Lower leg skin (tissue), 4 donors: ENCODE results near the gene ZBED4. TPM values are rescaled to one million over a fixed set of nuclear protein-coding genes. Genes with fewer than 3 reads are reported as not detected.

Experiments used
- DNase-seq, 2 donors: peaks; one replicate each; pipeline ENCODE4 v3.0.0-alpha.2; 2019; ENCODE audit warnings: low spot score in 2 of 2
- H3K4me3 ChIP-seq: fragments of 200-600 bp; sonication (generic); 2 replicates; pipeline ENCODE4 v1.5.1; 2017; ENCODE audit warnings: mild to moderate bottlenecking, low read depth; ENCODE audit not compliant: poor library complexity, severe bottlenecking
- CTCF ChIP-seq, 3 donors: fragments of 450-650 bp; IDR thresholded peaks; one replicate each; pipeline ENCODE4 v1.5.1; 2016; ENCODE audit warnings: antibody characterized with exemption in 3 of 3, mild to moderate bottlenecking in 3 of 3, moderate library complexity in 2 of 3
- POLR2A ChIP-seq, 2 donors: fragments of 450-650 bp; IDR thresholded peaks; one replicate each; pipeline ENCODE4 v1.6.1; 2016 to 2017; ENCODE audit warnings: antibody characterized with exemption in 2 of 2, mild to moderate bottlenecking in 1 of 2, moderate library complexity in 1 of 2
- WGBS, 2 donors: methylation state at CpG; one replicate each; pipeline ENCODE4 v1.1.5; 2018; 5-methylcytosine and 5-hydroxymethylcytosine counted together
- intact Hi-C: fragments of 100-400 bp; cut with DNase I; formaldehyde crosslinking; loops from one replicate; pipeline ENCODE4 v1.15.0; 2023; ENCODE audit warnings: low total_unique reads
- total RNA-seq, 4 donors: library from RNA; depleted of rRNA; stranded (reverse); fragments of >200 nt; gene quantifications; one replicate each; pipeline ENCODE4 v1.1.0, GENCODE V29; 2016

Gene ZBED4
- total RNA-seq, 4 donors from 2014 or later: 8.6 to 11.6 (median 9.6) TPM

- WGBS, 2 donors: 37 to 52% methylated on average over 28 to 46 of the region's 47 CpGs
- intact Hi-C loops: loop anchor here (10.0 kb wide), 1 partner anchor 134 kb away; no protein-coding TSS in a partner anchor
- H3K4me3 ChIP-seq: peak overlapping the region; percentile 16
- no peak for DNase-seq
- no peak for TF ChIP-seq POLR2A (IDR thresholded peaks at IDR 0.05)
- no peak for TF ChIP-seq CTCF (IDR thresholded peaks at IDR 0.05)
These were observed 65.6 kb downstream of the ZBED4 start for GRCh38 chr22:49918911-49919881.

- TF ChIP-seq POLR2A (IDR thresholded peaks at IDR 0.05) (no peak), CTCF (IDR thresholded peaks at IDR 0.05) (no peak)
- no peak for DNase-seq
- intact Hi-C loops: no loop called here
- H3K4me3 ChIP-seq: no peak overlapping the region
- 90 to 97% methylated on average over 18 of the region's 18 CpGs for WGBS, 2 donors
These were observed 67.2 kb downstream of the ZBED4 start for GRCh38 chr22:49920859-49921258.

- intact Hi-C loops: no loop called here
- TF ChIP-seq POLR2A (IDR thresholded peaks at IDR 0.05): no peak
- TF ChIP-seq CTCF (IDR thresholded peaks at IDR 0.05): no peak
- no peak for DNase-seq
- 88% methylated on average over 34 to 35 of the region's 35 CpGs for WGBS, 2 donors
- H3K4me3 ChIP-seq: no peak overlapping the region
These were observed 68.0 kb downstream of the ZBED4 start for GRCh38 chr22:49921508-49922278.

GRCh38 chr22:49922484-49922883, 68.8 kb downstream of the ZBED4 start:
- TF ChIP-seq CTCF (IDR thresholded peaks at IDR 0.05): no peak
- TF ChIP-seq POLR2A (IDR thresholded peaks at IDR 0.05): no peak
- no peak overlapping the region for H3K4me3 ChIP-seq
- WGBS, 2 donors: 84 to 88% methylated on average over 10 to 18 of the region's 22 CpGs
- intact Hi-C loops: no loop called here
- DNase-seq: no peak

GRCh38 chr22:49922926-49923325, 69.3 kb downstream of the ZBED4 start:
- 88 to 92% methylated on average over 17 to 24 of the region's 25 CpGs for WGBS, 2 donors
- no peak for DNase-seq
- TF ChIP-seq POLR2A (IDR thresholded peaks at IDR 0.05) (no peak), CTCF (IDR thresholded peaks at IDR 0.05) (no peak)
- H3K4me3 ChIP-seq: no peak overlapping the region
- intact Hi-C loops: no loop called here
